LNCaP clone FGC (cell line): Measurements from ENCODE around the gene NAA16.

Source experiments
- DNase-seq: peaks from one replicate; pipeline ENCODE4 v3.0.0-alpha.2; 2011; ENCODE audit warnings: low read depth
- H3K4me3 ChIP-seq: 2 replicates; pipeline ENCODE4 v1.5.1; 2011; ENCODE audit warnings: mild to moderate bottlenecking, low read depth, low read length, control low read depth
- TF ChIP-seq, protein P1 (sequence below): IDR thresholded peaks from 2 replicates; pipeline ENCODE4 v1.5.1; 2012; ENCODE audit warnings: mild to moderate bottlenecking; ENCODE audit not compliant: control insufficient read depth, insufficient read depth; ENCODE audit errors: extremely low read depth

Gene NAA16

DNA sequence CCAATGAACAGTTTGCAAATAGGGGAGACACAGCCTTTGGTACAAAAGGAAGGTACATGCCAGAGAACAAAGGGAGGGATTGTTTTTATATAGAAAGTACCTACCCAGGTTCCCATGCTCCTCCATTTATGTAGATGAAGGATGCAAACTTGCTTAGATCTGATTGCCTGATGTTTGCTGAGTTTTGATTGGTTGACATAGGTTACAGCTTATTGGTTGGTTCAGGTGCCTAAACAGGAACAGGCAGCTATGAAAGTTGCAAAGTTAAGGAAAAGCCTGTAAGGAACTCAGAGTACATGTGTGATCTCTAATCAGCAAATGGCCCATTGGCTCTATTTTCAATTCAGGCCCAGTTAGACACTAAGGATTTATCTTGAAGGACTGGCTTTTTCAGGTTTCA, 6.5 kb upstream of the NAA16 start:
- no peak overlapping the region for H3K4me3 ChIP-seq
- DNase-seq = no peak
- TF ChIP-seq, protein P1, sequence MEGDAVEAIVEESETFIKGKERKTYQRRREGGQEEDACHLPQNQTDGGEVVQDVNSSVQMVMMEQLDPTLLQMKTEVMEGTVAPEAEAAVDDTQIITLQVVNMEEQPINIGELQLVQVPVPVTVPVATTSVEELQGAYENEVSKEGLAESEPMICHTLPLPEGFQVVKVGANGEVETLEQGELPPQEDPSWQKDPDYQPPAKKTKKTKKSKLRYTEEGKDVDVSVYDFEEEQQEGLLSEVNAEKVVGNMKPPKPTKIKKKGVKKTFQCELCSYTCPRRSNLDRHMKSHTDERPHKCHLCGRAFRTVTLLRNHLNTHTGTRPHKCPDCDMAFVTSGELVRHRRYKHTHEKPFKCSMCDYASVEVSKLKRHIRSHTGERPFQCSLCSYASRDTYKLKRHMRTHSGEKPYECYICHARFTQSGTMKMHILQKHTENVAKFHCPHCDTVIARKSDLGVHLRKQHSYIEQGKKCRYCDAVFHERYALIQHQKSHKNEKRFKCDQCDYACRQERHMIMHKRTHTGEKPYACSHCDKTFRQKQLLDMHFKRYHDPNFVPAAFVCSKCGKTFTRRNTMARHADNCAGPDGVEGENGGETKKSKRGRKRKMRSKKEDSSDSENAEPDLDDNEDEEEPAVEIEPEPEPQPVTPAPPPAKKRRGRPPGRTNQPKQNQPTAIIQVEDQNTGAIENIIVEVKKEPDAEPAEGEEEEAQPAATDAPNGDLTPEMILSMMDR = no peak

DNA sequence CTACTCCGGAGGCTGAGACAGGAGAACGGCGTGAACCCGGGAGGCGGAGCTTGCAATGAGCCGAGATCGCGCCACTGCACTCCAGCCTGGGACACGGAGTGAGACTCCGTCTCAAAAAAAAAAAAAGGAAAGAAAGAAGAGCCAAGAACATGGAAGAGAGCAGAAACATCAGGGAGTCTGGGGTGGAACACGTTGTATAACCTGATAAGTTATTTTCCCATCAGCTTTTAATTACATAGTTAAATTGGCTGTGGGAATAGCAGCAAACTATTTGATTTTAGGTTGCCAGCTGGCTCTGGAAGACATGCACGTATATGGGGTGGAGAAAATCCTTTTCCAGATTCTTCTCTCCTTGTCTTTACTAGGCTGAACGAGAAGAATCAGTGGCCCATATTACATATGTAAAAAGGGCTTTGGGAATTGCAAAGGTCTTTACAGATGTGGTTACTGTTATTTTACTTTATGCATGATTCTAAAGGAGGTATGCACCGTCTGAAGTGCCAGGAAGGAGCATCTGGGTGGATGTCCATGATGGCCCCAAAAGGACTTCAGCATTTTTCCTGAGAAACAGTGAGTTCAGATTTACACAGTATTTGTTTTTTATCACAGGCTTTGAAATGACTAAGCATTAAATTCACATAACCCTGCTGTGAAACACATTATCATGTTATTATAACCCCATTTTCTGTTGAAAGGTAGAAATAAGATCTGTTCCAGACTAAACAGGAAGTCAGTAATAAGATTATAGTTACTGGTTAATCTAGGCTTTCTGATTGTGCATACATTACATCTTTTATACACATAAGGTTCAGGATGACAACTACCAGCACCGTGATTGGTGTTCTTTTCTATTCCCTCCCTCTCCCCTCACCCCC, 4.6 kb upstream of the NAA16 start:
- no peak for DNase-seq
- H3K4me3 ChIP-seq = no peak overlapping the region
- TF ChIP-seq, protein P1 = no peak

DNA sequence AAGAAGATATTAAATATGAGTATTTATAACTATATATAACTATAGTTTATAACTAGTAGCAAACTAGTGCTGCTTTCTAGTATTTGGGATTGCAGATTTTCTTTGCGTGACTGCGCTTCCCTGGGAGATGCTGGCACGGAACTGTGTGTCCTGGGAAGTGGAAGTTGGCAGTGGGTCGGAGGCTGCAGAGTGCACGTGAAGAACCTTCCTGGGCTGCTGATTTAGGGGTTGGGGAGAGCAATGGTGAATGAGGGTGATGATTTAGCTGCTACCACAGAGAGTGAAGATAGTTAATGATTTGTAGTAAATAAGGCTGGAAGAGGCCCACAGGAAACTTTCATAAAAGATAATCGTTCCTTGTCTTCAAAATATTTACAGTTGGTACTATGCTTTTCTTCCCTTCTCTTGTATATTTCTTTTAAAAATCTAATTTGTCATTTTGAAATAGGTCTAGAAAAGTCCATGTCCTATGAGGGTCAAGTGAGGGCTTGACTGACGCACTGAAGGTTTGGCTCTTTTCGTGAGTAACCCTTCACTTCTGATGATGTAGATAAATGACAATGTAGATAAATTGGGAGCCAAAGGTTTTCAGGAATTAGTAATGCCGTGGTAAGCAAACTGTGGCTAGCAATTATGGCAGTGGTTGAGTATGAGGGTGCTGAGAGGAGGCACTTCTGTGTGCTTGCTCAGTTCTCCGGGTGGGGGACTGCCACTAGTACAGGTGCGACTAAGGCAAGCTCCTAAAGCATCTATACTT, 3.0 kb upstream of the NAA16 start:
- TF ChIP-seq, protein P1 = no peak
- DNase-seq = no peak
- no peak overlapping the region for H3K4me3 ChIP-seq

DNA sequence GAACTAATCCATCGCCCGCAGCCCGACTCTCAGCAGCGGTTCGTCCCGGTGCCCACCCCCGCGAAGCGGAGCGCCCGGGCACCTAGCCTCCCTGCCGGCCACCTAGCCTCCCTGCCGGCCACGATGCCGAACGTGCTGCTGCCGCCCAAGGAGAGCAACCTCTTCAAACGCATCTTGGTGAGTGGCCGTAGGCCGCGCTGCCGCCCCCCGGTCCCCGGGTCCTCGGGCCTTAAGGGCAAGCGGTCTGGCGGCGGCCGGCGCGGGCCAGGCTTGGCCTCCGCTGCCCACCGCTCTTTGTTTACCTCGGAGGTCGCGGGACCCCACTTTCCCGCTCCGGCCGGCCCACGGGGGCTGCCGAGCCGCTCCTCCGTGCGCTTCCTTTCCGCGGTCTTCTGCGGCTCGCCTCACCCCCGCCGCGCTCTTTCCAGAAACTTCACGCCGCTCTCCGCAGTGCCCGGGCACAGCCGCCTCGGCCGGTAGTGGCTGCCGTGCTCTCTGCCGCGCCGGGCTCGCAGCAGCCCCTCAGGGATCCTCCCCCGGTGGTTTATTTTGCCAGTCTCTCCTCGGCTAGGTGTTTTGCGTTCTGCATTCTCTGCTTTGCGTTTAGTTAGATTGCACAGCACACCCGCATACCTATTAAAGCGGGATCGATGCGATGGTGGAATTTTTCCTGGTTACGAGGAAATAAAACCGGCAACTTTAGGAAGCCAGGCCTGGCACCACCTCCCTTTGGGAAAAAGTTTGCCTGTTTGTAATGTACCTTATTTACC, 524 bp downstream of the NAA16 start:
- no peak for DNase-seq
- H3K4me3 ChIP-seq = peak overlapping the region; percentile 83
- TF ChIP-seq, protein P1 = no peak

DNA sequence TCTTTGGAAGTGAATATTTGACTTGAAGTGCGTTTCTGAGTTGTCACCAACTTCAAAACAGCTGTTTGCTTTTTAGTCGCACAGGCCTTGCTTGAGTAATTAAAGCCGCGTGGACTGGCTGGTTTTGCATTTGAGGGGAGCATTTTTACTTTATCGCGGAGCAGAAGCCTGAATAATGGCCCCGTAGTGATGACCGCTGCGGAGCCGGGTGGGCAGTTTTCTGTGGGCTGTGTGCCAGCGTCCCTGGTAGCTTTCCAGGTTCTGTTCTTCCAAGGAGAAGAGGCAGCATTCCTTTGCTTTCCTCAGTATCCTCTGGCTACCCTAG, 1.1 kb downstream of the NAA16 start:
- DNase-seq = no peak
- peak overlapping the region; percentile 83 for H3K4me3 ChIP-seq
- TF ChIP-seq, protein P1 = no peak

DNA sequence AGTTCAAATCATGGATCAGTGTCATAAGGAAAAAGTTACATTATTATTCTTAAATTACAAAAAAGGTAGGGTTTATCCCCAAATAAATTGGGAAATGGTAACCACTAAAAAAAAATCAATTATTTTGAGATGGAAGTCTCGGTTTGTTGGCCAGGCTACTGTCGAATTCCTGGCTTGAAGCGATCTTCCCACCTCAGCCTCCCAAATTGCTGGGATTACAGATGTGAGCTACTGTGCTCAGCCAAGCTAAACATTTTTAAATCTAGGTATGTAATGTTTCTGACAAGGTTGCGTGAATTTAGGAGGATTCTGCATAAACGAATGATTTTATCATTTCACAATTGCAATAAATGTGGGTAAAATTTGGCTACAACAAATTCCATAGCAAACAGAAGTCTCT, 2.0 kb downstream of the NAA16 start:
- no peak for DNase-seq
- H3K4me3 ChIP-seq = peak overlapping the region; percentile 83
- TF ChIP-seq, protein P1 = no peak
